K562 (cell line): ENCODE results near the gene TCAP. TPM values are rescaled to one million over a fixed set of nuclear protein-coding genes. Genes with fewer than 3 reads are reported as not detected.

Experiments used
- DNMT1 ChIP-seq: fragments of 450-650 bp; IDR thresholded peaks from 2 replicates; pipeline ENCODE4 v1.6.1; 2016; ENCODE audit warnings: antibody characterized with exemption, mild to moderate bottlenecking
- ILK ChIP-seq: fragments of 450-650 bp; IDR thresholded peaks from 2 replicates; pipeline ENCODE4 v1.6.1; 2016; ENCODE audit warnings: missing genetic modification characterization, low read depth, mild to moderate bottlenecking, missing compliant biosample characterization, moderate library complexity, borderline replicate concordance
- KDM1A ChIP-seq, 2 experiments: fragments of 450-650 bp; IDR thresholded peaks; 2 replicates each; pipeline ENCODE4 v1.6.1; 2016; ENCODE audit warnings: mild to moderate bottlenecking in 2 of 2
- L3MBTL2 ChIP-seq: fragments of 450-650 bp; IDR thresholded peaks from 2 replicates; pipeline ENCODE4 v1.6.1; 2016; ENCODE audit warnings: mild to moderate bottlenecking, moderate library complexity
- NCOA2 ChIP-seq, 2 experiments: fragments of 450-650 bp; IDR thresholded peaks; 2 replicates each; pipeline ENCODE4 v1.6.1; 2018; ENCODE audit warnings: mild to moderate bottlenecking in 2 of 2, moderate library complexity in 1 of 2; ENCODE audit not compliant: partially characterized antibody in 2 of 2
- PCBP1 ChIP-seq: fragments of 200-400 bp; formaldehyde crosslinking; IDR thresholded peaks from 2 replicates; pipeline ENCODE4 v1.6.1; 2018; ENCODE audit warnings: mild to moderate bottlenecking, low read depth, low read length; ENCODE audit not compliant: poor library complexity, severe bottlenecking
- SIN3A ChIP-seq, 2 experiments: fragments of 150-350 bp in 1 of 2; IDR thresholded peaks; 2 replicates each; pipeline ENCODE4 v1.6.1; 2011 to 2016; ENCODE audit warnings: borderline replicate concordance in 2 of 2, low read depth in 2 of 2, low read length in 2 of 2, mild to moderate bottlenecking in 2 of 2, moderate library complexity in 2 of 2; ENCODE audit not compliant: control insufficient read depth in 1 of 2
- TCF7 ChIP-seq: sonication (generic); IDR thresholded peaks from 2 replicates; pipeline ENCODE4 v1.6.1; 2016; ENCODE audit warnings: antibody characterized with exemption, borderline replicate concordance
- ZNF143 ChIP-seq: sonication (generic); formaldehyde crosslinking; IDR thresholded peaks from 2 replicates; pipeline ENCODE4 v1.9.0; 2022; ENCODE audit warnings: mild to moderate bottlenecking, missing genetic modification reagents
- ZNF75A ChIP-seq: fragments of 450-650 bp; formaldehyde crosslinking; IDR thresholded peaks from 2 replicates; pipeline ENCODE4 v1.4.0; 2020; ENCODE audit warnings: mild to moderate bottlenecking
- polyA plus RNA-seq, 8 experiments: library from polyadenylated mRNA; depleted of rRNA in 4 of 8; stranded (reverse) in 5 of 8; unstranded in 3 of 8; fragments of >200 nt; fragmentation: Nextera tagmentation in 2 of 8; fragmentation: Illumina TruSeq in 1 of 8; extraction: Ambion mirVana in 2 of 8; extraction: Trizol in 1 of 8; gene quantifications; 2 replicates each; pipeline versions ENCODE4 v1.2.1 to v1.2.3, GENCODE V29; 2011 to 2014; ENCODE audit warnings: inconsistent platforms in 1 of 8, missing spikeins in 1 of 8
- total RNA-seq, 7 experiments: library from RNA; depleted of rRNA in 6 of 7; stranded (reverse); fragments of >200 nt in 6 of 7; fragmentation: Illumina TruSeq in 2 of 7; extraction: Trizol in 2 of 7; gene quantifications; 2 replicates each; pipeline versions ENCODE4 v1.2.1 to v1.2.3, GENCODE V29; 2011 to 2021; ENCODE audit warnings: low replicate concordance in 1 of 7
- TF ChIP-seq, protein P1 (sequence below): sonication (generic); formaldehyde crosslinking; IDR thresholded peaks from 2 replicates; pipeline ENCODE4 v1.8.0; 2022; ENCODE audit warnings: missing genetic modification reagents, mild to moderate bottlenecking, moderate library complexity, borderline replicate concordance
- TF ChIP-seq, protein P2 (sequence below), 2 experiments: fragments of 450-650 bp in 1 of 2; sonication (generic) in 1 of 2; formaldehyde crosslinking in 1 of 2; IDR thresholded peaks in 1 of 2; conservative IDR thresholded peaks in 1 of 2; 2 replicates each; pipeline versions ENCODE4 v1.6.1 to v1.8.1; 2016 to 2023; ENCODE audit warnings: mild to moderate bottlenecking in 2 of 2, moderate library complexity in 2 of 2, inconsistent platforms in 1 of 2, missing genetic modification reagents in 1 of 2
- TF ChIP-seq, protein P3 (sequence below): fragments of 450-650 bp; IDR thresholded peaks from 2 replicates; pipeline ENCODE4 v1.6.1; 2017; ENCODE audit warnings: antibody characterized with exemption
- TF ChIP-seq, protein P4 (sequence below): fragments of 250-450 bp; sonication (Bioruptor Pico); IDR thresholded peaks from 2 replicates; pipeline ENCODE4 v1.9.0; 2021; ENCODE audit warnings: mild to moderate bottlenecking, inconsistent platforms
- TF ChIP-seq, protein P5 (sequence below): fragments of 250-450 bp; sonication (Bioruptor Pico); IDR thresholded peaks from 2 replicates; pipeline ENCODE4 v1.4.0; 2020; ENCODE audit warnings: mild to moderate bottlenecking, moderate library complexity

TCAP gene
- total and polyA plus RNA-seq, 9 of the 15 experiments (the other 6 are each of a cell fraction or from before 2014, with no cell fraction given), result 0.33 to 1.4 (median 0.82) TPM; not detected in 2

DNA sequence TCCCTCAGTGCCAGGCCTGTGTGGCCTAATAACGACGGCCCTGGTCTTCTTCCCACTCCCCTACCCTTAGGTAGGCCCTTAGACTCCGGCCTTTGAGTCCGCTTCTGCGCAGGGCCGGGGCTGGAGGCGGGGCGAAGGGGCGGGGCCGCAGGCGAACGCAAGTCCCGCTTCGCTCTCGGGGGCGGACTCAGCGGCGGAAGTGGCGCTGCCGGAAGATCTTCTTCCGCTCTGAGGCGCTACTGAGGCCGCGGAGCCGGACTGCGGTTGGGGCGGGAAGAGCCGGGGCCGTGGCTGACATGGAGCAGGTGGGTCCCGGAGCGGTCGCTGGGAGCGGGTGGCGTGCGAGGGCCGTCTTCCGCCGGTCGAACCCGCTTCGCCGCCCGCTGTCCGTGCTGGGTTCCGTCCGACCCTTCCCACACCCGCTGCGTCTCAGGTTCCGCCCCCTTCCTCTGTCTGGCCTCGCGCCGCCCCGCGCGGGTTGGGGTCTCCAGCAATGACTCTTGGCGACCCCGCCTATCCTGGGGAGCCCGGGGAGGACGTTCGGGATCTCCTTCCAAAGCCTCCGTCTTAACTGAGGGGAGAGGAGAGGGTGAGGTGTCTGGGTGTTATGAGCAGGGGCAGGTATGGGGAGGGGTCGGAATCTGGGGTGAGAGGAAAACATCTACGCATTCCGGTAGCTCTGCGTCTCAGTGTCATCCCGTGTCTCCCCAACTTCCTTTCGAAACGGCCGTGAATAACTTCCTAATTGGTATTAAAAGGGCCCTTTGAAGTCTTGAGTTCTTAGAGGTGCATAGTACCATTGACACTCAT, 28.0 kb upstream of the TCAP start, which contains the start of gene STARD3 (continued):
- TF ChIP-seq ILK (tag), result no peak
- no peak for TF ChIP-seq ZNF143 (CRISPR knock-in tag)
- TF ChIP-seq NCOA2 (IDR thresholded peaks at IDR 0.05; ENCODE audit: partially characterized antibody in 2 of 2), result no peak
- no peak for TF ChIP-seq ZNF75A
- peak in 1 of 2 experiments; percentile 40; a peak in 2 of 4 replicates for TF ChIP-seq SIN3A (IDR thresholded peaks at IDR 0.05; ENCODE audit: borderline replicate concordance in 2 of 2, control insufficient read depth in 1 of 2, low read depth in 2 of 2, low read length in 2 of 2)
- TF ChIP-seq DNMT1, result no peak
- TF ChIP-seq, protein P1, sequence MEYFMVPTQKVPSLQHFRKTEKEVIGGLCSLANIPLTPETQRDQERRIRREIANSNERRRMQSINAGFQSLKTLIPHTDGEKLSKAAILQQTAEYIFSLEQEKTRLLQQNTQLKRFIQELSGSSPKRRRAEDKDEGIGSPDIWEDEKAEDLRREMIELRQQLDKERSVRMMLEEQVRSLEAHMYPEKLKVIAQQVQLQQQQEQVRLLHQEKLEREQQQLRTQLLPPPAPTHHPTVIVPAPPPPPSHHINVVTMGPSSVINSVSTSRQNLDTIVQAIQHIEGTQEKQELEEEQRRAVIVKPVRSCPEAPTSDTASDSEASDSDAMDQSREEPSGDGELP (CRISPR knock-in tag), result peak; percentile 59; the same call in 1 of the 2 replicates
- no peak for TF ChIP-seq KDM1A (IDR thresholded peaks at IDR 0.05)
- TF ChIP-seq, protein P2, sequence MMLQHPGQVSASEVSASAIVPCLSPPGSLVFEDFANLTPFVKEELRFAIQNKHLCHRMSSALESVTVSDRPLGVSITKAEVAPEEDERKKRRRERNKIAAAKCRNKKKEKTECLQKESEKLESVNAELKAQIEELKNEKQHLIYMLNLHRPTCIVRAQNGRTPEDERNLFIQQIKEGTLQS (IDR thresholded peaks at IDR 0.05), result no peak
- TF ChIP-seq, protein P2 (CRISPR knock-in tag; conservative IDR thresholded peaks at IDR 0.05), result no peak
- peak; percentile 50 for TF ChIP-seq PCBP1
- peak; percentile 53; the same call in 1 of the 2 replicates for TF ChIP-seq L3MBTL2
- TF ChIP-seq, protein P3, sequence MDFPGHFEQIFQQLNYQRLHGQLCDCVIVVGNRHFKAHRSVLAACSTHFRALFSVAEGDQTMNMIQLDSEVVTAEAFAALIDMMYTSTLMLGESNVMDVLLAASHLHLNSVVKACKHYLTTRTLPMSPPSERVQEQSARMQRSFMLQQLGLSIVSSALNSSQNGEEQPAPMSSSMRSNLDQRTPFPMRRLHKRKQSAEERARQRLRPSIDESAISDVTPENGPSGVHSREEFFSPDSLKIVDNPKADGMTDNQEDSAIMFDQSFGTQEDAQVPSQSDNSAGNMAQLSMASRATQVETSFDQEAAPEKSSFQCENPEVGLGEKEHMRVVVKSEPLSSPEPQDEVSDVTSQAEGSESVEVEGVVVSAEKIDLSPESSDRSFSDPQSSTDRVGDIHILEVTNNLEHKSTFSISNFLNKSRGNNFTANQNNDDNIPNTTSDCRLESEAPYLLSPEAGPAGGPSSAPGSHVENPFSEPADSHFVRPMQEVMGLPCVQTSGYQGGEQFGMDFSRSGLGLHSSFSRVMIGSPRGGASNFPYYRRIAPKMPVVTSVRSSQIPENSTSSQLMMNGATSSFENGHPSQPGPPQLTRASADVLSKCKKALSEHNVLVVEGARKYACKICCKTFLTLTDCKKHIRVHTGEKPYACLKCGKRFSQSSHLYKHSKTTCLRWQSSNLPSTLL, result no peak
- TF ChIP-seq, protein P4, sequence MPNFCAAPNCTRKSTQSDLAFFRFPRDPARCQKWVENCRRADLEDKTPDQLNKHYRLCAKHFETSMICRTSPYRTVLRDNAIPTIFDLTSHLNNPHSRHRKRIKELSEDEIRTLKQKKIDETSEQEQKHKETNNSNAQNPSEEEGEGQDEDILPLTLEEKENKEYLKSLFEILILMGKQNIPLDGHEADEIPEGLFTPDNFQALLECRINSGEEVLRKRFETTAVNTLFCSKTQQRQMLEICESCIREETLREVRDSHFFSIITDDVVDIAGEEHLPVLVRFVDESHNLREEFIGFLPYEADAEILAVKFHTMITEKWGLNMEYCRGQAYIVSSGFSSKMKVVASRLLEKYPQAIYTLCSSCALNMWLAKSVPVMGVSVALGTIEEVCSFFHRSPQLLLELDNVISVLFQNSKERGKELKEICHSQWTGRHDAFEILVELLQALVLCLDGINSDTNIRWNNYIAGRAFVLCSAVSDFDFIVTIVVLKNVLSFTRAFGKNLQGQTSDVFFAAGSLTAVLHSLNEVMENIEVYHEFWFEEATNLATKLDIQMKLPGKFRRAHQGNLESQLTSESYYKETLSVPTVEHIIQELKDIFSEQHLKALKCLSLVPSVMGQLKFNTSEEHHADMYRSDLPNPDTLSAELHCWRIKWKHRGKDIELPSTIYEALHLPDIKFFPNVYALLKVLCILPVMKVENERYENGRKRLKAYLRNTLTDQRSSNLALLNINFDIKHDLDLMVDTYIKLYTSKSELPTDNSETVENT (CRISPR knock-in tag), result peak; percentile 48; the same call in 1 of the 2 replicates
- peak; percentile 76; the same call in 1 of the 2 replicates for TF ChIP-seq TCF7
- TF ChIP-seq, protein P5, sequence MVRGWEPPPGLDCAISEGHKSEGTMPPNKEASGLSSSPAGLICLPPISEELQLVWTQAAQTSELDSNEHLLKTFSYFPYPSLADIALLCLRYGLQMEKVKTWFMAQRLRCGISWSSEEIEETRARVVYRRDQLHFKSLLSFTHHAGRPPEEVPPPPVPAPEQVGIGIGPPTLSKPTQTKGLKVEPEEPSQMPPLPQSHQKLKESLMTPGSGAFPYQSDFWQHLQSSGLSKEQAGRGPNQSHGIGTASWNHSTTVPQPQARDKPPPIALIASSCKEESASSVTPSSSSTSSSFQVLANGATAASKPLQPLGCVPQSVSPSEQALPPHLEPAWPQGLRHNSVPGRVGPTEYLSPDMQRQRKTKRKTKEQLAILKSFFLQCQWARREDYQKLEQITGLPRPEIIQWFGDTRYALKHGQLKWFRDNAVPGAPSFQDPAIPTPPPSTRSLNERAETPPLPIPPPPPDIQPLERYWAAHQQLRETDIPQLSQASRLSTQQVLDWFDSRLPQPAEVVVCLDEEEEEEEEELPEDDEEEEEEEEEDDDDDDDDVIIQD, result no peak
